Measurements from ENCODE around the gene MERTK. TPM values are rescaled to one million over a fixed set of nuclear protein-coding genes. Genes with fewer than 3 reads are reported as not detected.

The MERTK gene
- total and polyA plus RNA-seq, 2 donors (not counting 1 experiment from before 2014, with no cell fraction given), result 0.04 to 0.34 TPM

DNA sequence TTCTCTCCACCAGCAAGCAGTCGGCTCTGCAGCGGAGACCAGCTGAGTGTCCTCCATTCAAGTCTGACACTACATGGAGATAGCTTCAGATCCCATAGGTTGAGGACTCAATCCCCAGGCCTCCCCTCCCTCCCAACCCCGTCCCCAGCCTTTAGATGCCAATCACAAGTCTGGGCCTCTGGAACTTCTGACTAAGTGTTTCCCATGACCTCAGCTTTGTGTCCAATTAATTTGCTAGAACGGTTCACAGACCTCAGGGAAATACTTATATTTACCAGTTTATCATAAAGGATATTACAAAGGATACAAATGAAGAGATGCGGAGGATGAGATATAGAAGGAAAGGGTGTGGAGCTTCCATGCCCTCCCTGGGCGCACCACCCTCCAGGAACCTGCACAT, 77.4 kb downstream of the MERTK start:
- H4K20me1 ChIP-seq (ENCODE audit: control insufficient read depth, insufficient read depth, low read length, poor library complexity, severe bottlenecking), result no peaks in the 10 kb centered on the region
- CTCF ChIA-PET, result no interaction called here
- Mint-ChIP-seq H3K4me1 (peaks cover 2% of the 10 kb centered on the region), H3K27me3 (peaks cover 21% of the 10 kb centered on the region), H3K27ac (no peak overlapping the region), H3K4me3 (no peak overlapping the region), H3K9me3 (ENCODE audit: insufficient read depth) (peaks cover 2% of the 10 kb centered on the region)
- ATAC-seq (ENCODE audit: low read depth) (no peak), DNase-seq (no peak)
- intact Hi-C loops (cut with micrococcal nuclease), result no loop called here
- H3K36me3 ChIP-seq (replicated peaks in 1 of 2; ENCODE audit: control extremely low read depth in 1 of 2, control insufficient read depth in 1 of 2, extremely low read depth in 1 of 2, insufficient read depth in 2 of 2, low read length in 1 of 2), result no peaks in the 10 kb centered on the region
- peaks cover 0 to 5% (median 0%) of the 10 kb centered on the region in 4 experiments for H3K27me3 ChIP-seq (replicated peaks in 1 of 4; ENCODE audit: control extremely low read depth in 1 of 4, control insufficient read depth in 3 of 4, insufficient read depth in 4 of 4, low read length in 3 of 4)
- POLR2A ChIA-PET, result no interaction called here
- 89% methylated on average over 3 of the region's 6 CpGs for whole genome bisulfite sequencing (ENCODE audit: insufficient coverage)
- no peak overlapping the region for H2AFZ ChIP-seq (ENCODE audit: insufficient read depth, low read depth, low read length, poor library complexity, severe bottlenecking)
- no peak for TF ChIP-seq EZH2 (IDR thresholded peaks at IDR 0.05; ENCODE audit: borderline replicate concordance, insufficient read depth, low read depth, low read length, poor library complexity, severe bottlenecking)
- TF ChIP-seq, protein P1, sequence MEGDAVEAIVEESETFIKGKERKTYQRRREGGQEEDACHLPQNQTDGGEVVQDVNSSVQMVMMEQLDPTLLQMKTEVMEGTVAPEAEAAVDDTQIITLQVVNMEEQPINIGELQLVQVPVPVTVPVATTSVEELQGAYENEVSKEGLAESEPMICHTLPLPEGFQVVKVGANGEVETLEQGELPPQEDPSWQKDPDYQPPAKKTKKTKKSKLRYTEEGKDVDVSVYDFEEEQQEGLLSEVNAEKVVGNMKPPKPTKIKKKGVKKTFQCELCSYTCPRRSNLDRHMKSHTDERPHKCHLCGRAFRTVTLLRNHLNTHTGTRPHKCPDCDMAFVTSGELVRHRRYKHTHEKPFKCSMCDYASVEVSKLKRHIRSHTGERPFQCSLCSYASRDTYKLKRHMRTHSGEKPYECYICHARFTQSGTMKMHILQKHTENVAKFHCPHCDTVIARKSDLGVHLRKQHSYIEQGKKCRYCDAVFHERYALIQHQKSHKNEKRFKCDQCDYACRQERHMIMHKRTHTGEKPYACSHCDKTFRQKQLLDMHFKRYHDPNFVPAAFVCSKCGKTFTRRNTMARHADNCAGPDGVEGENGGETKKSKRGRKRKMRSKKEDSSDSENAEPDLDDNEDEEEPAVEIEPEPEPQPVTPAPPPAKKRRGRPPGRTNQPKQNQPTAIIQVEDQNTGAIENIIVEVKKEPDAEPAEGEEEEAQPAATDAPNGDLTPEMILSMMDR (IDR thresholded peaks at IDR 0.05), result no peak
- H3K27ac ChIP-seq (ENCODE audit: low read length in 2 of 2), result no peak overlapping the region
- H3K79me2 ChIP-seq (ENCODE audit: control insufficient read depth, insufficient read depth, low read length), result no peaks in the 10 kb centered on the region
- no peak overlapping the region for H3K4me3 ChIP-seq (ENCODE audit: control extremely low read depth in 1 of 5, extremely low read depth in 1 of 5, insufficient read depth in 1 of 5, low read depth in 2 of 5, low read length in 4 of 5)
- no peak overlapping the region for H3K9ac ChIP-seq (ENCODE audit: low read length)
- H3K4me1 ChIP-seq (ENCODE audit: control insufficient read depth in 2 of 2, insufficient read depth in 2 of 2, low read length in 2 of 2), result no peaks in the 10 kb centered on the region
- no peak overlapping the region for H3K4me2 ChIP-seq (replicated peaks; ENCODE audit: low read depth, low read length, poor library complexity, severe bottlenecking)
- peaks cover 5 to 15% (median 12%) of the 10 kb centered on the region in 3 donors for H3K9me3 ChIP-seq (ENCODE audit: control extremely low read depth in 1 of 3, control insufficient read depth in 2 of 3, insufficient read depth in 1 of 3, low read length in 2 of 3)

DNA sequence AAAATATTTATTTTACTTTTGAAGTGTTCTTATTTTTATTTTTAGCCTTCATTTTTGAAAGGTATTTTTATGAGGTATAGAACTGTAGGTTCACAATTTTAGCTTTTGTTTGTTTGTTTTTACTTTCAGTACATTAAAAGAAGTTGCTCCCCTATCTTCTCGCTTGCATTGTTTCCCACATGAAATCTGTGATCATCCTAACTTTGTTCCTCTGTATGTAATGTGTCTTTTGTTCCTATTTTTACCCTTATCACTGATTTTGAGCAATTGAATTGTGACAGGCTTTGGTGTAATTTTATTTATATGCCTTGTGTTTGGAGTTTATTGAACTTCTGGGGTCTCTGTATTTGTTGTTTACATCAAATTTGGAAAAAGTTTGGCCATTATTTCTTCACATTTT, 78.8 kb downstream of the MERTK start:
- no peak overlapping the region for H3K27ac ChIP-seq (ENCODE audit: low read length in 2 of 2)
- H2AFZ ChIP-seq (ENCODE audit: insufficient read depth, low read depth, low read length, poor library complexity, severe bottlenecking), result no peak overlapping the region
- H3K4me2 ChIP-seq (replicated peaks; ENCODE audit: low read depth, low read length, poor library complexity, severe bottlenecking), result no peak overlapping the region
- POLR2A ChIA-PET, result no interaction called here
- no peak overlapping the region for H3K4me3 ChIP-seq (ENCODE audit: control extremely low read depth in 1 of 5, extremely low read depth in 1 of 5, insufficient read depth in 1 of 5, low read depth in 2 of 5, low read length in 4 of 5)
- H3K9me3 ChIP-seq (ENCODE audit: control extremely low read depth in 1 of 3, control insufficient read depth in 2 of 3, insufficient read depth in 1 of 3, low read length in 2 of 3), result peaks cover 5 to 15% (median 12%) of the 10 kb centered on the region in 3 donors
- peaks cover 0 to 5% (median 0%) of the 10 kb centered on the region in 4 experiments for H3K27me3 ChIP-seq (replicated peaks in 1 of 4; ENCODE audit: control extremely low read depth in 1 of 4, control insufficient read depth in 3 of 4, insufficient read depth in 4 of 4, low read length in 3 of 4)
- intact Hi-C loops (cut with micrococcal nuclease), result no loop called here
- no peaks in the 10 kb centered on the region for H3K79me2 ChIP-seq (ENCODE audit: control insufficient read depth, insufficient read depth, low read length)
- H3K36me3 ChIP-seq (replicated peaks in 1 of 2; ENCODE audit: control extremely low read depth in 1 of 2, control insufficient read depth in 1 of 2, extremely low read depth in 1 of 2, insufficient read depth in 2 of 2, low read length in 1 of 2), result no peaks in the 10 kb centered on the region
- H4K20me1 ChIP-seq (ENCODE audit: control insufficient read depth, insufficient read depth, low read length, poor library complexity, severe bottlenecking), result no peaks in the 10 kb centered on the region
- Mint-ChIP-seq H3K9me3 (ENCODE audit: insufficient read depth) (peaks cover 2% of the 10 kb centered on the region), H3K27ac (no peak overlapping the region), H3K27me3 (peaks cover 16% of the 10 kb centered on the region), H3K4me3 (no peak overlapping the region), H3K4me1 (peaks cover 2% of the 10 kb centered on the region)
- no peak for DNase-seq
- no CpG with 5 or more reads among the region's 1 CpG for WGBS (ENCODE audit: insufficient coverage)
- no peak overlapping the region for H3K9ac ChIP-seq (ENCODE audit: low read length)
- no peaks in the 10 kb centered on the region for H3K4me1 ChIP-seq (ENCODE audit: control insufficient read depth in 2 of 2, insufficient read depth in 2 of 2, low read length in 2 of 2)
- ATAC-seq (ENCODE audit: low read depth), result no peak
- TF ChIP-seq EZH2 (IDR thresholded peaks at IDR 0.05; ENCODE audit: borderline replicate concordance, insufficient read depth, low read depth, low read length, poor library complexity, severe bottlenecking), result no peak
- TF ChIP-seq, protein P1 (IDR thresholded peaks at IDR 0.05), result no peak
- CTCF ChIA-PET, result no interaction called here
